T-cell (primary cell): Measurements from ENCODE around the gene CYTH1. TPM values are rescaled to one million over a fixed set of nuclear protein-coding genes. Genes with fewer than 3 reads are reported as not detected.
A peak's percentile ranks its signal among the peaks of the same experiment; 100 is the strongest.

Source experiments
- ATAC-seq, 4 experiments: fragments of 200-7000 bp in 3 of 4; fragments of 150-1000 bp in 1 of 4; cut with Tn5 transposase; replicated peaks in 1 of 4; 1 replicate in 3 of 4; 2 replicates in 1 of 4; pipeline ENCODE4 v1.10.0; 2021; ENCODE audit warnings: moderate library complexity in 3 of 4, mild to moderate bottlenecking in 2 of 4, moderate number of reproducible peaks in 1 of 4
- CTCF ChIA-PET, 2 donors: fragments of 300-600 bp; sonication (Branson Sonifier 250); formaldehyde crosslinking; loops; one replicate each; lab custom pipeline; 2022; ENCODE audit warnings: antibody characterized with exemption in 2 of 2; lab: Charles Lee
- POLR2A ChIA-PET, 2 donors: fragments of 300-600 bp; sonication (Branson Sonifier 250); formaldehyde crosslinking; loops; one replicate each; lab custom pipeline; 2022; ENCODE audit warnings: antibody characterized with exemption in 2 of 2; lab: Charles Lee
- DNase-seq, 35 experiments: peaks; one replicate each; pipeline versions ENCODE4 v3.0.0 to v3.0.0-alpha.2; 2013 to 2023
- H3K27ac ChIP-seq: one replicate; pipeline ENCODE4 v1.5.1; 2013; ENCODE audit warnings: low read length
- H3K27me3 ChIP-seq, 2 experiments: replicated peaks in 1 of 2; 1 replicate in 1 of 2; 2 replicates in 1 of 2; pipeline versions ENCODE4 v1.6.1 to v1.7.0; 2013; ENCODE audit warnings: low read length in 1 of 2, mixed read lengths in 1 of 2; ENCODE audit not compliant: control insufficient read depth in 2 of 2, insufficient read depth in 2 of 2; ENCODE audit errors: extremely low read depth in 1 of 2
- H3K36me3 ChIP-seq, 2 donors: 1 replicate in 1 of 2; 2 replicates in 1 of 2; pipeline versions ENCODE4 v1.6.1 to v1.7.0; 2013; ENCODE audit warnings: low read length in 1 of 2; ENCODE audit not compliant: control insufficient read depth in 2 of 2, insufficient read depth in 1 of 2; ENCODE audit errors: extremely low read depth in 1 of 2
- H3K4me1 ChIP-seq, 2 experiments: 1 replicate in 1 of 2; 2 replicates in 1 of 2; pipeline versions ENCODE4 v1.6.1 to v1.7.0; 2013; ENCODE audit warnings: low read length in 2 of 2, mixed read lengths in 1 of 2; ENCODE audit not compliant: insufficient read depth in 2 of 2, control insufficient read depth in 1 of 2; ENCODE audit errors: extremely low read depth in 1 of 2
- H3K4me3 ChIP-seq, 2 donors: 1 replicate in 1 of 2; 2 replicates in 1 of 2; pipeline versions ENCODE4 v1.5.1 to v1.7.0; 2013; ENCODE audit warnings: mild to moderate bottlenecking in 2 of 2, low read length in 1 of 2, moderate library complexity in 1 of 2; ENCODE audit not compliant: control insufficient read depth in 1 of 2; ENCODE audit errors: extremely low read depth in 1 of 2
- H3K9me3 ChIP-seq: 2 replicates; pipeline ENCODE4 v1.7.0; 2013
- H3K27ac Mint-ChIP-seq, 2 donors: one replicate each; pipeline ENCODE4 v1.8.0; 2020 to 2021; ENCODE audit warnings: mild to moderate bottlenecking in 2 of 2, mixed read lengths in 2 of 2
- H3K27me3 Mint-ChIP-seq, 2 donors: one replicate each; pipeline ENCODE4 v1.8.0; 2021 to 2022; ENCODE audit warnings: mixed read lengths in 2 of 2
- H3K36me3 Mint-ChIP-seq: one replicate; pipeline ENCODE4 v1.8.0; 2021; ENCODE audit warnings: mixed read lengths
- H3K4me1 Mint-ChIP-seq, 3 donors: one replicate each; pipeline ENCODE4 v1.8.0; 2020 to 2022; ENCODE audit warnings: mixed read lengths in 3 of 3, mild to moderate bottlenecking in 1 of 3
- H3K4me3 Mint-ChIP-seq, 3 donors: one replicate each; pipeline ENCODE4 v1.8.0; 2020 to 2022; ENCODE audit warnings: mild to moderate bottlenecking in 3 of 3, mixed read lengths in 3 of 3, moderate library complexity in 3 of 3
- H3K9me3 Mint-ChIP-seq, 3 donors: one replicate each; pipeline ENCODE4 v1.8.0; 2020 to 2022; ENCODE audit warnings: mixed read lengths in 3 of 3
- WGBS: methylation state at CpG from one replicate; pipeline ENCODE4 v1.1.5; 2013; ENCODE audit warnings: missing lambda C conversion rate; ENCODE audit not compliant: insufficient coverage; 5-methylcytosine and 5-hydroxymethylcytosine counted together
- total RNA-seq, 35 experiments: library from RNA in 6 of 35; stranded (reverse) in 6 of 35; fragments of 120-200 nt in 1 of 35; gene quantifications; one replicate each; pipeline versions ENCODE4 v1.2.1 to v1.2.4 and lab custom pipeline; 2013 to 2026

The CYTH1 gene
- total RNA-seq, 5 donors from 2014 or later (not counting 1 experiment from before 2014, with no cell fraction given), result 357 to 509 (median 372) TPM

DNA sequence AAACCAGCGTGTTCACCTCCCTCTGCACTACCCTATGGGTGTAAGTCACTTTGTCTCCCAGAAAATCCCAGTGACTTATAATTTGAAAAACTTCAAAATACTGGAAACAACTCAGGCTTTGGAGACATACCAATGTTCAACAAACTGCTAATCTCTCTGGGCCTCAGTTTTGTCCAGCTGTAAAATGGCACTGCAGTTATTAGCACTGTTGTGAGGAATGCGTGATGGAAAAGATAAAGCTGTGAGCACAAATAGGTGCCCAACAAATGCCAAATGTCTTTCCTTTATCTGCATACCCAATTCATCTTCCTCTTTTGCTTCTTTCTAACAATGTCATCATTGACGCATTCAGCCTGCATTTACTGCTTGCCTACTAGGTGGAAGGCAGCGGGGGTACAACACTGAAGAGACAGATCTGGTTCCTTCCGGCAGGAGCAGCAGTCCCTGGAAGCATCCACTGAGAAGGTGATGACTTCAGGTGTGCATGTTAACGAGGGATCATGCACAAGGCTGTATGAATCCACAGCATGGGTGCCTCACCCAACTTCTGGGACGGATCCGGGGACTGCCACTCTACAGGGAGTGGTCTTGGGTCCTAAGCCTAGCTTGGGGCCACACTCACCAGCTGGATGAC is 63.4 kb downstream of the CYTH1 start:
- WGBS, result 89% methylated on average over 4 of the region's 8 CpGs
- Histone ChIP-seq H3K27ac (peak overlapping the region; percentile 31), H3K4me3 (no peak overlapping the region), H3K4me1 (peaks cover 59 to 91% of the 10 kb centered on the region in 2 experiments), H3K36me3 (peaks cover 6 to 20% of the 10 kb centered on the region in 2 donors), H3K9me3 (no peaks in the 10 kb centered on the region), H3K27me3 (no peaks in the 10 kb centered on the region)
- Mint-ChIP-seq H3K36me3 (peaks cover 8% of the 10 kb centered on the region), H3K4me3 (peak overlapping the region; percentile 44 to 83 (median 50)), H3K27ac (peak overlapping the region; percentile 68 to 89), H3K27me3 (no peaks in the 10 kb centered on the region), H3K9me3 (no peaks in the 10 kb centered on the region), H3K4me1 (peaks cover 95 to 96% (median 95%) of the 10 kb centered on the region in 3 donors)
- ATAC-seq (peak in 1 of 4 experiments; percentile 25), DNase-seq (no peak)
- ChIA-PET POLR2A (interaction anchor here in 1 of 2 donors (0.6 kb wide), 1 partner anchor 15 kb away, joined by 7 read pairs; no protein-coding TSS in a partner anchor), CTCF (interaction anchor here in 1 of 2 donors (0.6 kb wide), 2 partner anchors 1369 to 1979 kb away, joined by 3 to 4 read pairs; no protein-coding TSS in a partner anchor)

- POLR2A ChIA-PET, result interaction anchor here (0.6 to 1.2 kb wide), 5 partner anchors 10 to 381 kb away, joined by 3 to 4 read pairs (median 3); no protein-coding TSS in a partner anchor
- CTCF ChIA-PET, result interaction anchor here in 1 of 2 donors (1.0 kb wide), 2 partner anchors 73 to 101 kb away, joined by 3 read pairs; no protein-coding TSS in a partner anchor
- peak overlapping the region; percentile 31 for H3K27ac ChIP-seq
These were observed 64.6 kb downstream of the CYTH1 start for GRCh38 chr17:78717431-78717980.

GRCh38 chr17:78716814-78717393 is 65.2 kb downstream of the CYTH1 start:
- 57% methylated on average over 9 of the region's 19 CpGs for WGBS
- H3K4me3 Mint-ChIP-seq, result peak overlapping the region; percentile 29 to 83 (median 50)
- no peaks in the 10 kb centered on the region for H3K9me3 ChIP-seq
- H3K27ac Mint-ChIP-seq, result peak overlapping the region; percentile 24 to 89
- POLR2A ChIA-PET, result interaction anchor here (0.6 to 1.2 kb wide), 4 partner anchors 10 to 381 kb away, joined by 3 to 4 read pairs (median 3); no protein-coding TSS in a partner anchor
- no peak overlapping the region for H3K27ac ChIP-seq
- H3K9me3 Mint-ChIP-seq, result no peaks in the 10 kb centered on the region
- peaks cover 0 to 13% of the 10 kb centered on the region in 2 donors for H3K36me3 ChIP-seq
- peak in 25 of 35 experiments; percentile 18 to 53 (median 34) for DNase-seq
- peaks cover 8% of the 10 kb centered on the region for H3K36me3 Mint-ChIP-seq
- peak overlapping the region in 1 of 2 donors; percentile 45 for H3K4me3 ChIP-seq
- peak; percentile 33 to 57 (median 54) for ATAC-seq
- H3K4me1 Mint-ChIP-seq, result peaks cover 92 to 94% (median 94%) of the 10 kb centered on the region in 3 donors
- CTCF ChIA-PET, result interaction anchor here in 1 of 2 donors (1.0 to 1.1 kb wide), 3 partner anchors 12 to 102 kb away, joined by 3 read pairs; no protein-coding TSS in a partner anchor
- peaks cover 56 to 84% of the 10 kb centered on the region in 2 experiments for H3K4me1 ChIP-seq
- H3K27me3 ChIP-seq, result no peaks in the 10 kb centered on the region
- no peaks in the 10 kb centered on the region for H3K27me3 Mint-ChIP-seq

More at GRCh38 chr17:78717431-78717980, 64.6 kb downstream of the CYTH1 start:
- Mint-ChIP-seq H3K27ac (peak overlapping the region; percentile 68 to 89), H3K27me3 (no peaks in the 10 kb centered on the region), H3K9me3 (no peaks in the 10 kb centered on the region), H3K4me3 (peak overlapping the region; percentile 29 to 83 (median 50)), H3K36me3 (peaks cover 8% of the 10 kb centered on the region), H3K4me1 (peaks cover 94 to 95% (median 95%) of the 10 kb centered on the region in 3 donors)
- WGBS, result 76% methylated on average over 13 of the region's 14 CpGs
- Histone ChIP-seq H3K9me3 (no peaks in the 10 kb centered on the region), H3K27me3 (no peaks in the 10 kb centered on the region), H3K36me3 (peaks cover 0 to 13% of the 10 kb centered on the region in 2 donors), H3K4me3 (peak overlapping the region in 1 of 2 donors; percentile 45), H3K4me1 (peaks cover 54 to 83% of the 10 kb centered on the region in 2 experiments)
- ATAC-seq (no peak), DNase-seq (no peak)

DNA sequence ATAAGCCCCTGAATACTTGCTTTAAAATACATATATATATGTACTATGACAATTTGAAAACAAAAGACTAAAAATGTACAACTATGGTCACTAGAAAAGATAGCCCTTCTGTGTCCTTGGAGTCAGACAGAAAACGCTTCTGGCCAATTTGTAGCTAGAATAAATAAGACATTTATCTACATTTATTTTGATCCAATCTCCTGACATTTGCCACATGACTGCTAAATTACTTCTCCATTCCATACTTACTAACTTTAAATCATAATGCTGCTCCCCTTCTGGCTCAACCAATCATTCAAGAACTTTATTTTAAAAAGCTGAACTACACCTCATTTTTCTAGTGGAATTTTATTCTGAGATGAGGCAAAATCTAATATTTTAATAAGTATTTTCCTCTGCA is 65.8 kb downstream of the CYTH1 start:
- H3K36me3 ChIP-seq, result peaks cover 0 to 13% of the 10 kb centered on the region in 2 donors
- no peak for DNase-seq
- Mint-ChIP-seq H3K9me3 (no peaks in the 10 kb centered on the region), H3K27me3 (no peaks in the 10 kb centered on the region), H3K4me1 (peaks cover 92 to 94% (median 94%) of the 10 kb centered on the region in 3 donors), H3K27ac (peak overlapping the region; percentile 84 to 89), H3K36me3 (peaks cover 8% of the 10 kb centered on the region), H3K4me3 (peak overlapping the region; percentile 29 to 83 (median 50))
- H3K4me1 ChIP-seq, result peaks cover 57 to 82% of the 10 kb centered on the region in 2 experiments
- WGBS, result 86% methylated on average over 1 of the region's 1 CpG
- H3K9me3 ChIP-seq, result no peaks in the 10 kb centered on the region
- ChIA-PET POLR2A (interaction anchor here in 1 of 2 donors (1.2 kb wide), 1 partner anchor 20 kb away, joined by 3 read pairs; no protein-coding TSS in a partner anchor), CTCF (interaction anchor here (1.0 to 1.6 kb wide), 5 partner anchors 9 to 102 kb away, joined by 3 to 7 read pairs (median 4); no protein-coding TSS in a partner anchor)
- H3K4me3 ChIP-seq, result no peak overlapping the region
- H3K27me3 ChIP-seq, result no peaks in the 10 kb centered on the region
- peak overlapping the region; percentile 64 for H3K27ac ChIP-seq
- no peak for ATAC-seq

DNA sequence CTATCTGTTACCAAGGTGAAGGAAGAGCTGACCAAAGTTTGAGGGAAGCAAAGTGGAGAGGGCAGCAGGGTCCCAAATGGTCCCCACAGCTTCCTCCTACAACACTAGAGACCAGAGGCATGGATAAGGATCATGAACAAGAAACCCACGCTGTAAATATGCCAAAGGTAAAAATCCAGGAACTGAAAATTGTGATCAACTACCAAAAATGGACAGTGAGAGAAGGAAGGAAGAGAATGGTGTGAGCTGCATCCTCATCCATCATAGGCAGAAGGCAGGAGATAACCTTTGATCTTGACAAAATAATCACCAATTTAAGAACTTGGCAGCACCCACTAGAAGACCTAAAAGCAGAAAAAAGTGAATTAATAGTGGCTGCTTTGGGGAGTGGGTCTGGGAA is 66.2 kb downstream of the CYTH1 start:
- WGBS, result no CpG with 5 or more reads among the region's 1 CpG
- peaks cover 89 to 91% (median 91%) of the 10 kb centered on the region in 3 donors for H3K4me1 Mint-ChIP-seq
- ATAC-seq (no peak), DNase-seq (no peak)
- Histone ChIP-seq H3K36me3 (peaks cover 0 to 13% of the 10 kb centered on the region in 2 donors), H3K4me3 (peak overlapping the region in 1 of 2 donors; percentile 4), H3K27ac (peak overlapping the region; percentile 64), H3K4me1 (peaks cover 57 to 80% of the 10 kb centered on the region in 2 experiments), H3K9me3 (no peaks in the 10 kb centered on the region), H3K27me3 (no peaks in the 10 kb centered on the region)
- H3K9me3 Mint-ChIP-seq, result no peaks in the 10 kb centered on the region
- CTCF ChIA-PET, result interaction anchor here (0.5 to 1.6 kb wide), 6 partner anchors 9 to 1912 kb away, joined by 3 to 7 read pairs (median 4); no protein-coding TSS in a partner anchor
- no peaks in the 10 kb centered on the region for H3K27me3 Mint-ChIP-seq
- H3K36me3 Mint-ChIP-seq, result peaks cover 8% of the 10 kb centered on the region
- peak overlapping the region; percentile 84 to 89 for H3K27ac Mint-ChIP-seq
- POLR2A ChIA-PET, result no interaction called here
- peak overlapping the region; percentile 53 to 83 (median 65) for H3K4me3 Mint-ChIP-seq
